ENCODE measurements around the gene CMTM8.

Gene CMTM8

DNA sequence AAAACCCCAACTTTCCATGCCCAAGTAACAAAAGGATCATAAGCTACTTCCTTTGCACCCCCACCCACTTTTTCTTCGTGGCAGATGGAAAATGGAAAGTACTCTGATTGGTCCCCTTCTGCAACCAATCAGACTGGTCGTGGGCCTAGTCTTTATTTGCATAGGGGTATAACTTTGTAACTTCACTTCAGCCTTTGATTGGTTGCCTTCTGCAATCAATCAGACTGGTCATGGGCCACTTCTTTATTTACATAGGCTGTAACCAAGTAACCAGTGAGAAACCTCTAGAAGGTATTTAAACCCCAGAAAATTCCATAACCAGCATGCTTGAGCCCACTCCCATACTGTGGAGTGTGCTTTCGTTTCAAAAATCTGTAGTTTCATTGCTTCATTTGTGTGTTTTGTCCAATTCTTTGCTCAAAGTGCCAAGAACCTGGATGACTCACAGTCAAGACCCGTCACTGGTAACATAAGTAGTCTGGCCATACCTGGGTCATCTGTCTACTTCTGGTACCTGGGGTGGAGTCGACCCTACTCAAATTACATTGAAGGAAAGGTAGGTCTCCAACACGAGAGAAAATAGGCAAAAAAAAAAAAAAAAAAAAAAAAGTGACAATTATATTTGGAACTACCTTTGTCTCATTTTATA, 41.9 kb downstream of the CMTM8 start:
- DNase-seq = no peak

- DNase-seq = no peak
Measured at GRCh38 chr3:32281570-32282106, 43.2 kb downstream of the CMTM8 start.

DNA sequence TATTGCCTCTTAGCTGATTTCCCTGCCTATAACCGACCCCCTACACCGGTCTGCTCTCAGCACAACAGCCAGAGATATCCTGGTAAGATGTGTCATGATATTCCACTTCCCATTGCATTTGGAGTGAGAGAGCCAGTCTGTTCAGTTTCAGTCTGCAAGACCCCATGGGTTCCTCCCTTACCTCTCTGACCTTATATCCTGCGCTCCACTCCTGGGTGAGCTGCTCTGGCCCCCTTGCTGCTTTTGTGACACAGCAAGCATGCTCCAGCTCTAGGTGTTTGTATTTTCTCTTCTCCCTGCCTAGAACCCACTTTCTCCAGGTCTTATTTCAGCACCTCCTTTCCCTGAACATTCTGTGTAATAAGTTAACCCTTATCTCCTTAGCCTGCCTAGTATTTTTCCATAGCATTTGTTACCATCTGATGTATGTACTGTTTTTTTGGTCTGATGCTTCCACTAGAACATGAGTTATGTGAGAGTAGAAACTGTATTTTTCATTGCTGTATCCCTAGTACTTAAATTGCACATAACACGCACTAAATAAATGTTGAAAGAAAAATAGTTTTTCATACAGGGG, 44.2 kb downstream of the CMTM8 start:
- no peak for DNase-seq

- no peak for DNase-seq
Measured at GRCh38 chr3:32283304-32283703, 44.8 kb downstream of the CMTM8 start.

GRCh38 chr3:32284443-32285212, 46.1 kb downstream of the CMTM8 start:
- no peak for DNase-seq

GRCh38 chr3:32285891-32286290, 47.4 kb downstream of the CMTM8 start:
- DNase-seq = no peak

DNA sequence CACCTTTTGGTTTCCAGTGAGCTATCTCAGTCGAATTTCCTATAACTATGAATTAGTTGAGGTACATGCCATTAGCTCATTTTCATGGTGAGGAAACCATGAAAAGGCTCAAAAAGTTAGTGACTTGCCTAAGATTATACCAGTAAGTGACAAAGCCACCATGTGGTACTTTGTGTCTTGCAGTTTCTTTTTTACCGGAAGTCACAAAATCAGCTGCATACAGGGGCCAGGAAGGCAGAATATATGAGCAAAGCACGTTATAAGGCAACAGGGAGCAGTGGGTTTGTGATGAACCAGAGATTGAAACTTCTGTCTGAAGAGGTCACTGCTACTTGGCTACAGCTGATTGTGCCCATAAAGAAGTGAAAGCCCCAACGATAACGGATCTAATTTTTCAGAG, 50.3 kb downstream of the CMTM8 start:
- DNase-seq = no peak

- DNase-seq = peak in 1 of 2 experiments; percentile 6
Measured at GRCh38 chr3:32290619-32291018, 52.1 kb downstream of the CMTM8 start.

- DNase-seq = no peak
Measured at GRCh38 chr3:32292085-32292796, 53.8 kb downstream of the CMTM8 start.

GRCh38 chr3:32293903-32294302, 55.4 kb downstream of the CMTM8 start:
- DNase-seq = no peak

- DNase-seq = peak; percentile 10 to 47
Measured at GRCh38 chr3:32296251-32297204, 58.0 kb downstream of the CMTM8 start.

GRCh38 chr3:32297366-32297765, 58.9 kb downstream of the CMTM8 start:
- DNase-seq = no peak

DNA sequence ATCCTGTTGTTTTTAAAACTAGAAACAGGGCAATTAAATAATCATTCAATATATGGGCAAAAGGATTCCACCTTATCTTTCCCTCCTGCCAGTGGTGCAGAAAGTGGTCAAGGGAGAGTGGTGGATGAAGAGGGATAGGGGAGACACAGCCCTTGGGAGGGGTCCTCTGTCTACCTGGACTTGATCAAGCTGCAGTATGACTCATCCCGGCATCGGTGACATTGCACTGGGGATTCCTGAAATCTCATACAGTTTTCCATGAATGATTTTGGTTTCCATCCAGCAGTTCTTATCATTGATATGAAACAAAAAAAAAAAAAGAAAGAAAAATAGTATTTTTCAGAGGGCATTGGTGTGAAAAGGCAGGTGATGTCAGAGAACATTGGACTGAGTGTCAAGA, 62.9 kb downstream of the CMTM8 start:
- no peak for DNase-seq

DNA sequence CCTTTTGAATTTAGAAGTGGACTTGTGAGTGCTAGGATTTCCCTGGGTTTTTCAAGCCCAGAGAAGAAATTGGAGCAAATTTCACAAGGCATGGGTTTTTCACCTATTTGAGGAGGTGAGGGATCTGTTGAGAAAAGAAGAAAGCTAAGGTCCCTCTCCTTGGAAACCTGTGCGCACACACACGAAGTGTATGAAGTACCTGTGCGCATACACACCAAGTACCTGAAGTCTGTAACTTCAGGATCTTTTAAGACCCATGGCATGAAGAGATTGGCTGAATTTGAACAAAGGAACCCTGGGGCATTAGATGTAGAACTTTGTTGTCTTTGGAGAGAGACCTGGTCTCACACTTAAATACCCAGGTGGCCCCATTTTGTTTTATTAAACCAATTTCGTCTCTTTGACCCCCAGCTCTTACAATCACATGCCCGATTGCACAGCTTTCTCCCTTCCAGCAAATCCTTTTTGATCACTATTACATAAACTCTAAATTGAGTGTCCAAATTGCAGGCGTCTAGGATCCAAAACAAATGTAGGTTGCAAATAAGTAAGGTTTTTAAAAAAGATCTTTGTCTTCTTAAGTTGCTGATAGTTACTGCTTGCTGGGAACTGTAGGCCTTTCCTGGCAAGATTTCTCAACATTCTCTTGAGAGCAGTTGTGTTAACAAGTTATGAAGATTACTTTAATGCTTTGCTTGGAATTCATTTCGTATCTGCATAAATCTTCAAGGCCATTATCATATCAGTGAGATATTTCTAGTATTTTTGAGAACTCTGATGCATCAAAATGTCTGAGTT, 64.3 kb downstream of the CMTM8 start:
- DNase-seq = no peak

DNA sequence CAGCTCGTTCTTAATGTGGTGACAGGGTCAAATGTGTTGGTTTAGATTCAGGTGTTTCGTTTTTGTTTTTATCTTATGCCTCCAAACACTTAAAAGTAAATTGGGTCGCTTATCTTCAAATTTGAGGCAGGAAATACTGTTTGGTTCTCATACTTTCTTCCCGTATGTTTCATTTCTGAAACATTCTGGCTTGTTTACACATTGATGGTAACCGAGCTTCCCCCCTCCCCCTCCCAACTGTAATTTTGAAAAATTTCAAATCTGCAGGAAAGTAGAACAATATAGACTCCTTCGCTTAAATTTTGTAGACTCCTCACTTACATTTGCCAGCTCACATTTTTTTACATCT, 64.9 kb downstream of the CMTM8 start:
- DNase-seq = no peak

DNA sequence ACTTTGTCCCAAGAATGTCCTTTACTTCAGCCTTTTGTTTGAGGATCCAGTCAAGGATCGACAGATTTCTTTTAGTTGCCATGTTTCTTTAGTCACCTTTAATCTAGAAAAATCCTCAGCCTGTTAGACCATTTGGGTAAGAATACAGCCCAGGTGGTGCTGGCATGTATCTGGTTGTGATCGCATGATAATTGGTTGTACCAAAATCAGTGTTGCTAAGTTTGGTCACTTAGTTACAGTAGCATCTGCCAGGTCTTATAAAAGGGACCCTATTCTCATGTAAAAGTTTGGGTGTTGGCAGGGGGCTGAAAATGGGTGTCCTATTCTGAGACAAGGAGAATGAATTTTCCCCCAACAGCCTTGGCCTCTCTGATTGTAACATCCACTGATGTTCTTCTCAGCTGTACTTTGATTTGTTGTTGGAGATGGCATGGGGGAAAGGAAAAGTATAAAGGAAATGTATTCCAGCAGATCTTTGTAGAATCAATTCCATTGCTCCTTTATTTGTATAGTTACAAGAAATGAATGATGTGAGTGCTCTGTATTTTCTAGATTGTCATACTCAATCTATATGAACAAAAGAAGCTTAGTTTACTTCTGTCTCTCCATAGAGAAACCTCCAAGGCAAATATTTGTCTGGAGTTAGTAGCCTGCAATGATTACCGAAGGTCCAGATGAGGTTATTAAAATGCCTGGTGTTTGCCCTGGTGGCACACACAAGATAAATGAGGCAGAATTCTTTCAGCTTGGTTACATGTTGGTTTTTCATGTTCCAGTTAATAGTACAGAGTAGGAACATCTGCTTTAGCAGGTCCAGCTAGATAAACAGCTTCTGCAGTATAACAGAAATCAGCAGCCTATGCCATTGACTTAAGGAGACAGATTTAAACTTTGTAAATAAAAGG, 65.7 kb downstream of the CMTM8 start:
- no peak for DNase-seq

GRCh38 chr3:32305361-32305876, 66.9 kb downstream of the CMTM8 start:
- no peak for DNase-seq

GRCh38 chr3:32306072-32306471, 67.6 kb downstream of the CMTM8 start:
- no peak for DNase-seq

GRCh38 chr3:32307591-32307990, 69.1 kb downstream of the CMTM8 start:
- DNase-seq = no peak

- DNase-seq = no peak
Measured at GRCh38 chr3:32308378-32308777, 69.9 kb downstream of the CMTM8 start.

Measured in NCI-H446 (cell line).